Endothelial cell of hepatic sinusoid (primary cell): ENCODE measurements around the gene GLUD2.
"Not testable (repeated sequence)": the region's sequence is repeated elsewhere in the genome, so short reads cannot be mapped to it uniquely, and the experiment has no call there.

ENCODE experiments used
- in situ Hi-C: cut with HindIII; loops from 2 replicates; pipeline ENCODE4 v1.10.0; 2017; ENCODE audit warnings: low sequenced_read_pairs

Gene GLUD2

GRCh38 chrX:121047441-121048419 is at the start of gene GLUD2:
GLUD2 (plus strand) TSS chrX:121047610; CDS start chrX:121047685, 75 bp downstream.
- in situ Hi-C loops = not testable (repeated sequence)

- in situ Hi-C loops = no loop called here
These were observed 48.0 kb upstream of the GLUD2 start for GRCh38 chrX:120999413-120999812.

- in situ Hi-C loops = no loop called here
These were observed 46.8 kb upstream of the GLUD2 start for GRCh38 chrX:121000589-121000988.

- in situ Hi-C loops = no loop called here
These were observed 38.5 kb upstream of the GLUD2 start for GRCh38 chrX:121008920-121009319.

- in situ Hi-C loops = no loop called here
These were observed 37.6 kb upstream of the GLUD2 start for GRCh38 chrX:121009764-121010163.

- in situ Hi-C loops = no loop called here
These were observed 37.2 kb upstream of the GLUD2 start for GRCh38 chrX:121010218-121010617.

- in situ Hi-C loops = no loop called here
These were observed 36.2 kb upstream of the GLUD2 start for GRCh38 chrX:121011254-121011653.

- in situ Hi-C loops = no loop called here
These were observed 33.4 kb upstream of the GLUD2 start for GRCh38 chrX:121013897-121014455.

- in situ Hi-C loops = no loop called here
These were observed 32.6 kb upstream of the GLUD2 start for GRCh38 chrX:121014826-121015225.

GRCh38 chrX:121028419-121028818 is 19.0 kb upstream of the GLUD2 start:
- in situ Hi-C loops = no loop called here

- in situ Hi-C loops = no loop called here
These were observed 17.3 kb upstream of the GLUD2 start for GRCh38 chrX:121030083-121030482.

GRCh38 chrX:121032531-121032930 is 14.9 kb upstream of the GLUD2 start:
- in situ Hi-C loops = no loop called here

GRCh38 chrX:121036137-121036536 is 11.3 kb upstream of the GLUD2 start:
- in situ Hi-C loops = no loop called here

- in situ Hi-C loops = no loop called here
These were observed 10.5 kb upstream of the GLUD2 start for GRCh38 chrX:121036951-121037350.

- in situ Hi-C loops = no loop called here
These were observed 3.4 kb downstream of the GLUD2 start for GRCh38 chrX:121050781-121051180.

- in situ Hi-C loops = no loop called here
These were observed 4.7 kb downstream of the GLUD2 start for GRCh38 chrX:121052122-121052521.

- in situ Hi-C loops = no loop called here
These were observed 14.9 kb downstream of the GLUD2 start for GRCh38 chrX:121062289-121062688.

- in situ Hi-C loops = no loop called here
These were observed 17.2 kb downstream of the GLUD2 start for GRCh38 chrX:121064579-121064978.

- in situ Hi-C loops = not testable (repeated sequence)
These were observed 36.8 kb downstream of the GLUD2 start for GRCh38 chrX:121084247-121084646.

GRCh38 chrX:121084903-121085611 is 37.6 kb downstream of the GLUD2 start:
- in situ Hi-C loops = no loop called here

GRCh38 chrX:121085612-121086010 is 38.2 kb downstream of the GLUD2 start:
- in situ Hi-C loops = no loop called here

GRCh38 chrX:121093011-121093410 is 45.6 kb downstream of the GLUD2 start:
- in situ Hi-C loops = no loop called here
